Spleen (tissue), 7 donors: ENCODE measurements around the gene ZFP57.

Experiments used
- CTCF ChIP-seq, 11 experiments: fragments of 200-600 bp in 7 of 11; fragments of 450-650 bp in 4 of 11; sonication (generic) in 4 of 11; IDR thresholded peaks in 8 of 11; conservative IDR thresholded peaks in 3 of 11; 1 replicate in 7 of 11; 2 replicates in 4 of 11; pipeline versions ENCODE4 v1.4.0 to v1.8.0; 2016 to 2021; ENCODE audit warnings: antibody characterized with exemption in 11 of 11, inconsistent platforms in 4 of 11, mild to moderate bottlenecking in 1 of 11
- POLR2A ChIP-seq, 3 donors: fragments of 450-650 bp; IDR thresholded peaks; one replicate each; pipeline ENCODE4 v1.5.1; 2017; ENCODE audit warnings: antibody characterized with exemption in 3 of 3, mild to moderate bottlenecking in 1 of 3
- POLR2AphosphoS5 ChIP-seq, 3 donors: sonication (generic); formaldehyde crosslinking; IDR thresholded peaks; one replicate each; pipeline ENCODE4 v1.5.1; 2017; ENCODE audit warnings: antibody characterized with exemption in 3 of 3
- donor health status: DM: no; HTN: no; CAD: no; lungs with moderate emphysema.
- donor health status: DM: no; HTN: no; CAD: no.
- donor health status: DM: no; HTN: no; CAD: no.

- TF ChIP-seq CTCF (IDR thresholded peaks at IDR 0.05 in 8 of 11, conservative IDR thresholded peaks at IDR 0.05 in 3 of 11), result no peak
- TF ChIP-seq POLR2A (IDR thresholded peaks at IDR 0.05), result no peak
- no peak for TF ChIP-seq POLR2AphosphoS5 (IDR thresholded peaks at IDR 0.05)
Measured at GRCh38 chr6:29625337-29625930, 55.5 kb downstream of the ZFP57 start.
